ENCODE results near the gene KCTD21. TPM values are rescaled to one million over a fixed set of nuclear protein-coding genes. Genes with fewer than 3 reads are reported as not detected.
"Not testable (repeated sequence)": the region's sequence is repeated elsewhere in the genome, so short reads cannot be mapped to it uniquely, and the experiment has no call there.

Gene KCTD21
- total RNA-seq, 1 donor from 2014 or later, result 5.2 TPM

DNA sequence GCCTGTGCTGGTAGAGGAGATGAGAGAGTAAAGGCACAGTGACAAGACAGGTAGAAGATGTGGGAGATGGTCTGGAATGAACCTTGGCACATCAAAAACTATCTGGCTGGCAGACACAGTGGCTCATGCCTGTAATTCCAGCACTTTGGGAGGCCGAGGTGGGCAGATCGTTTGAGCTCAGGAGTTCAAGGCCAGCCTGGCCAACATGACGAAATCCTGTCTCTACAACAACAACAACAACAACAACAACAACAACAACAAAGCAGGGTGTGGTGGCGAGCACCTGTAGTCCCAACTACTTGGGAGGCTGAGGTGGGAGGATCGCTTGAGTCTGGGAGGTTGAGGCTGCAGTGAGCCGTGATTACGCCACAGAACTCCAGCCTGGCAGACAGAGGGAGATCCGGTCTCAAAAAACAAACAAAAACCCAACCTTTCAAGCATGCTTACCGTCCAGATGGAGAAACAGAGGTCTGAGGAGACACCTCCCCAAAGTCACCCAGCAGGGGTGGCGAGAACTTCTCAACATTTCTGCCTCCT lies 11.8 kb downstream of the KCTD21 start:
- Mint-ChIP-seq H3K9me3 (peaks cover 5% of the 10 kb centered on the region), H3K4me1 (no peaks in the 10 kb centered on the region), H3K27ac (no peak overlapping the region), H3K27me3 (ENCODE audit: low read depth) (no peaks in the 10 kb centered on the region), H3K36me3 (peaks cover 16% of the 10 kb centered on the region), H3K4me3 (no peak overlapping the region)
- TF ChIP-seq, protein P1, sequence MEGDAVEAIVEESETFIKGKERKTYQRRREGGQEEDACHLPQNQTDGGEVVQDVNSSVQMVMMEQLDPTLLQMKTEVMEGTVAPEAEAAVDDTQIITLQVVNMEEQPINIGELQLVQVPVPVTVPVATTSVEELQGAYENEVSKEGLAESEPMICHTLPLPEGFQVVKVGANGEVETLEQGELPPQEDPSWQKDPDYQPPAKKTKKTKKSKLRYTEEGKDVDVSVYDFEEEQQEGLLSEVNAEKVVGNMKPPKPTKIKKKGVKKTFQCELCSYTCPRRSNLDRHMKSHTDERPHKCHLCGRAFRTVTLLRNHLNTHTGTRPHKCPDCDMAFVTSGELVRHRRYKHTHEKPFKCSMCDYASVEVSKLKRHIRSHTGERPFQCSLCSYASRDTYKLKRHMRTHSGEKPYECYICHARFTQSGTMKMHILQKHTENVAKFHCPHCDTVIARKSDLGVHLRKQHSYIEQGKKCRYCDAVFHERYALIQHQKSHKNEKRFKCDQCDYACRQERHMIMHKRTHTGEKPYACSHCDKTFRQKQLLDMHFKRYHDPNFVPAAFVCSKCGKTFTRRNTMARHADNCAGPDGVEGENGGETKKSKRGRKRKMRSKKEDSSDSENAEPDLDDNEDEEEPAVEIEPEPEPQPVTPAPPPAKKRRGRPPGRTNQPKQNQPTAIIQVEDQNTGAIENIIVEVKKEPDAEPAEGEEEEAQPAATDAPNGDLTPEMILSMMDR (IDR thresholded peaks at IDR 0.05; ENCODE audit: unreplicated experiment), result no peak
- no peak for DNase-seq (ENCODE audit: low spot score in 2 of 2, unreplicated experiment in 2 of 2)

DNA sequence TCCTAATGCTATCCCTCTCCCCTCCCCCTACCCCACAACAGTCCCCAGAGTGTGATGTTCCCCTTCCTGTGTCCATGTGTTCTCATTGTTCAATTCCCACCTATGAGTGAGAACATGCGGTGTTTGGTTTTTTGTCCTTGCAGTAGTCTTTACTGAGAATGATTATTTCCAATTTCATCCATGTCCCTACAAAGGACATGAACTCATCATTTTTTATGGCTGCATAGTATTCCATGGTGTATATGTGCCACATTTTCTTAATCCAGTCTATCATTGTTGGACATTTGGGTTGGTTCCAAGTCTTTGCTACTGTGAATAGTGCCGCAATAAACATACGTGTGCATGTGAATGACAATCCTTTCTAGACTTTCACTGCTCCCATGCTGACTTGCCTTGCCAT lies 12.6 kb downstream of the KCTD21 start:
- DNase-seq (ENCODE audit: low spot score in 2 of 2, unreplicated experiment in 2 of 2); H3K4me1 Mint-ChIP-seq; H3K27ac Mint-ChIP-seq; H3K27me3 Mint-ChIP-seq (ENCODE audit: low read depth); H3K9me3 Mint-ChIP-seq; H3K4me3 Mint-ChIP-seq: not testable (repeated sequence)
- H3K36me3 Mint-ChIP-seq, result peaks cover 16% of the 10 kb centered on the region

DNA sequence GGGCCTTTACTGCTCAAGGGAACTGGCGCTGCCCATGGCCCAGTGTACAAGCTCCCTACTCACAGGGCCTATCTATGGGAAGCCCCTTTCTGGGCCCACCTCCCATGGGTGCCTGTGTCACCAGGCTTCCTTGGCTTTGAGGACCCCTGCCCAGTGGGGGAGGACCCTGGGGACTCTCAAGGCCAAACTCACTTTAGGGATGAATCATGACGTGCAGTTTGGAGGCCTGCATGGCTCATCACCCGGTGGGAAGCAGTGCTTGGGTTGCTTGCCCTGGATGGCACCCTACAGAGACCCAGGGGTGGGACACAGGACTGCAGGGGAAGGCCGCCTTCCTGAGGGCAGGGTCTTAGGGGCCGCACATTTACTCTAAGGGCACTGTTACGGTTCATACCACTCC lies 16.5 kb downstream of the KCTD21 start:
- H3K9me3 Mint-ChIP-seq, result peaks cover 5% of the 10 kb centered on the region
- no peak for DNase-seq (ENCODE audit: low spot score in 2 of 2, unreplicated experiment in 2 of 2)
- TF ChIP-seq, protein P1 (IDR thresholded peaks at IDR 0.05; ENCODE audit: unreplicated experiment), result no peak
- peaks cover 16% of the 10 kb centered on the region for H3K36me3 Mint-ChIP-seq
- no peaks in the 10 kb centered on the region for H3K27me3 Mint-ChIP-seq (ENCODE audit: low read depth)
- H3K27ac Mint-ChIP-seq, result no peak overlapping the region
- peaks cover 21% of the 10 kb centered on the region for H3K4me1 Mint-ChIP-seq
- no peak overlapping the region for H3K4me3 Mint-ChIP-seq

DNA sequence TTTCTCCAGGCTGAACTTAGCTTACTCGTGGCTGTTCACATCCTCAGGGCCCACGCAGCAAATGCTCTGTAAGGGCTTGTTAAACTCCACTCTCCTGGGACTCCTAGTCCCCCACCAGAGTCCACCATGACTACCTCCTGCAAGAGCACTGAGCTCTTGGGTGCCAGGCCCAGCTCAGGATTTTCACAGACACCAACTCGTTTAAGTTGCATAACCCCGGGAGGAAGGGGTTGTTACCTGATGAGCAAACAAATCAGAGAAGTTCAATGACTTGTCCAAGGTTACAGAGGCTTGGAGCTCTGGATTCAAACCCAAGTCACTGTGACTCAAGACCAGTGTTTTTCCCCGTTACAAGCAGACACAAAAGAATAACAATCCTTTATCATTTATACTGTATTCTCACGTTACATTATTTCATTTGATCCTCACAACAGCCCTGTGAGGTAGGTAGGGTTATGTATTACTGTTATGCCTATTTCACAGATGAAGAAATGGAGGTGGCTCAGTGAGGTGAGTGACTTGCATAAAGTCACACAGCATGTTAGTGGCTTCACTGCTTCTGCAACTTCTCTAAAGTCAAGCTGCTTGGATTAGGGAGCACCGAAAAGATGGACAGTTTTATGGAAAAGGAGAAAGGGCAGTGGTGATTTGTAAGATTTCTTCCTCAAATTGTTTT lies 17.4 kb downstream of the KCTD21 start:
- H3K4me1 Mint-ChIP-seq, result peaks cover 21% of the 10 kb centered on the region
- no peaks in the 10 kb centered on the region for H3K27me3 Mint-ChIP-seq (ENCODE audit: low read depth)
- H3K36me3 Mint-ChIP-seq, result peaks cover 12% of the 10 kb centered on the region
- H3K9me3 Mint-ChIP-seq, result peaks cover under 1% of the 10 kb centered on the region
- TF ChIP-seq, protein P1 (IDR thresholded peaks at IDR 0.05; ENCODE audit: unreplicated experiment), result no peak
- no peak overlapping the region for H3K4me3 Mint-ChIP-seq
- no peak for DNase-seq (ENCODE audit: low spot score in 2 of 2, unreplicated experiment in 2 of 2)
- peak overlapping the region; percentile 26 for H3K27ac Mint-ChIP-seq

DNA sequence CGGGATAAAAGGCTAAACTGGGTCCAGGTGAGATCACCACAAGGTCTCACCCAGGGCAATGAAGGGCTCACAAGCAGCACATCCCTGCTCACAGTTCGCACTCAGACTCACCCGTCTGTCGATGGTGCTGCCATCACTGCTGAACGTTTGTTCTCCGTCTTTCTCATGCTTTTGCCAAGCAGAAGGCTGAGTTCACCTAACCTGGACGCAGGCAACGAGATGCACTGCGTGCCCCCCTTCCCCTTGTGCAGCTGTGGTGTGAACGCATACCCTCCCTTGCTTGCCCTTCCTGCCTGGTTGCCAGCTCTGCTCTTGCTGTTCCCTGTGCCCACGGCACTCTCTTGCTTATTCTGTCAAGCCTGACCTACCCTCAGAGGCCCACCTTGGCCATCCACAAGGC lies 18.0 kb downstream of the KCTD21 start:
- no peaks in the 10 kb centered on the region for H3K27me3 Mint-ChIP-seq (ENCODE audit: low read depth)
- TF ChIP-seq, protein P1 (IDR thresholded peaks at IDR 0.05; ENCODE audit: unreplicated experiment), result no peak
- H3K4me3 Mint-ChIP-seq, result no peak overlapping the region
- no peaks in the 10 kb centered on the region for H3K9me3 Mint-ChIP-seq
- peaks cover 21% of the 10 kb centered on the region for H3K4me1 Mint-ChIP-seq
- H3K36me3 Mint-ChIP-seq, result peaks cover 12% of the 10 kb centered on the region
- peak overlapping the region; percentile 26 for H3K27ac Mint-ChIP-seq
- no peak for DNase-seq (ENCODE audit: low spot score in 2 of 2, unreplicated experiment in 2 of 2)

DNA sequence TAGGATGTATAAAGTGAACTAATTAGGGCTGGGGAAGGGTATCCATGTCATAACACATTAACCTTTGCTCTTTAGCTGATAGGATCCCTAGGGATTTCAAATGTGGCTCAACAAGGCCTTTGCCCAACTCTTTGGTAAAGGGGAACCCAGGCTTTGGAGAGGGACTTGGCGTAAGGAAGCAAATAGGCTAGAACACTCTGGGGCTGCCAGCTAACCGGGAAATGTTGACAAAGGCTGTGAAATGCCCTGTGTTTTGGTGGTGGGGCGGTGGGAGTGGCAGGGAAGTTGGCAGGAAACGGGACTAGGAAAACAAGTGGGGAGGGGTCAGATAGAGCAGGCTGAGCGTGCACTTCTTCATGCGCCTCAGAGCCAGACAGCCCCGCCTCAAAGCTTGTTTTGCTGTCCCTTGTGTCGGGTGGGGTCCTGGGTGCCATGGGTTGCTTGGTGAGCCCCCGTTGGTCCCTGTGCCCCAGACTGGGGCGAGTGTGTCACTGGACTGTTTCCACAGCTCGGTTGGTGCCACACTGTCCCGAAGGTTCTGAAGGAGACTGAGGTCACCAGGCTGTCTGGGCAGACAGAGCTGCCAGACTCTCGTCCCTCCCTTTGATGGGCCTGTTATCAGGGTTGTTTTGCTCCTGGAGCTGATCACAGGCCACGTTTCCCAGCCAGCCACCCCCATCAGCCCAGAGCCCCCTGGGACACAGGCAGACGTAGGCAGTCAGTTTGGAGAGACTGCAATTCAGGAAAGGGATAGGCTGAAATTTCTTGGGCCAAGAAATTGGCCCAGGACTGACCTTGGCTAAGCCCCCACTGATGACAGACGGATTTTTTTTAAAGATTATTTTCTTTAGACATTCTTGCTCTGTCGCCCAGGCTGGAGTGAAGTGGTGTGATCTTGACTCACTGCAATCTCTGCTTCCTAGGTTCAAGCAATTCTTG lies 19.6 kb downstream of the KCTD21 start:
- TF ChIP-seq, protein P1 (IDR thresholded peaks at IDR 0.05; ENCODE audit: unreplicated experiment), result no peak
- DNase-seq (ENCODE audit: low spot score in 2 of 2, unreplicated experiment in 2 of 2), result no peak
- peak overlapping the region; percentile 83 for H3K27ac Mint-ChIP-seq

More for the DNA sequence above, 19.6 kb downstream of the KCTD21 start:
- peaks cover 21% of the 10 kb centered on the region for H3K4me1 Mint-ChIP-seq
- H3K4me3 Mint-ChIP-seq, result no peak overlapping the region
- no peaks in the 10 kb centered on the region for H3K9me3 Mint-ChIP-seq
- no peaks in the 10 kb centered on the region for H3K27me3 Mint-ChIP-seq (ENCODE audit: low read depth)
- peaks cover 3% of the 10 kb centered on the region for H3K36me3 Mint-ChIP-seq

Data from mesothelial cell of epicardium (in vitro differentiated cells).